ACC112 (cell line): ENCODE data around the gene ENC1.

ENCODE experiments used
- H2AFZ ChIP-seq: fragments of 200-600 bp; sonication (generic); one replicate; pipeline ENCODE4 v1.6.0; 2017; ENCODE audit warnings: antibody characterized with exemption, low read length; ENCODE audit not compliant: unreplicated experiment
- H3K27ac ChIP-seq: fragments of 200-600 bp; sonication (generic); 2 replicates; pipeline ENCODE4 v1.5.1; 2014; ENCODE audit warnings: low read depth, mild to moderate bottlenecking, antibody characterized with exemption, low read length, moderate library complexity
- H3K27me3 ChIP-seq: fragments of 200-600 bp; sonication (generic); 2 replicates; pipeline ENCODE4 v1.6.1; 2014; ENCODE audit warnings: mild to moderate bottlenecking, antibody characterized with exemption, low read length, moderate library complexity, mixed read lengths; ENCODE audit not compliant: insufficient read depth
- H3K36me3 ChIP-seq: fragments of 200-600 bp; sonication (generic); 2 replicates; pipeline ENCODE4 v1.6.1; 2016; ENCODE audit warnings: mild to moderate bottlenecking, antibody characterized with exemption, low read length, moderate library complexity, mixed read lengths; ENCODE audit not compliant: insufficient read depth
- H3K4me1 ChIP-seq: fragments of 200-600 bp; sonication (generic); one replicate; pipeline ENCODE4 v1.6.1; 2016; ENCODE audit warnings: low read length, mixed read lengths; ENCODE audit not compliant: insufficient read depth, unreplicated experiment, control insufficient read depth
- H3K4me3 ChIP-seq: fragments of 200-600 bp; sonication (generic); 2 replicates; pipeline ENCODE4 v1.5.1; 2014; ENCODE audit warnings: mild to moderate bottlenecking, low read depth, low read length
- H3K79me2 ChIP-seq: fragments of 200-600 bp; sonication (generic); one replicate; pipeline ENCODE4 v1.6.0; 2016; ENCODE audit warnings: low read length; ENCODE audit not compliant: control insufficient read depth, unreplicated experiment, insufficient read depth

Gene ENC1

DNA sequence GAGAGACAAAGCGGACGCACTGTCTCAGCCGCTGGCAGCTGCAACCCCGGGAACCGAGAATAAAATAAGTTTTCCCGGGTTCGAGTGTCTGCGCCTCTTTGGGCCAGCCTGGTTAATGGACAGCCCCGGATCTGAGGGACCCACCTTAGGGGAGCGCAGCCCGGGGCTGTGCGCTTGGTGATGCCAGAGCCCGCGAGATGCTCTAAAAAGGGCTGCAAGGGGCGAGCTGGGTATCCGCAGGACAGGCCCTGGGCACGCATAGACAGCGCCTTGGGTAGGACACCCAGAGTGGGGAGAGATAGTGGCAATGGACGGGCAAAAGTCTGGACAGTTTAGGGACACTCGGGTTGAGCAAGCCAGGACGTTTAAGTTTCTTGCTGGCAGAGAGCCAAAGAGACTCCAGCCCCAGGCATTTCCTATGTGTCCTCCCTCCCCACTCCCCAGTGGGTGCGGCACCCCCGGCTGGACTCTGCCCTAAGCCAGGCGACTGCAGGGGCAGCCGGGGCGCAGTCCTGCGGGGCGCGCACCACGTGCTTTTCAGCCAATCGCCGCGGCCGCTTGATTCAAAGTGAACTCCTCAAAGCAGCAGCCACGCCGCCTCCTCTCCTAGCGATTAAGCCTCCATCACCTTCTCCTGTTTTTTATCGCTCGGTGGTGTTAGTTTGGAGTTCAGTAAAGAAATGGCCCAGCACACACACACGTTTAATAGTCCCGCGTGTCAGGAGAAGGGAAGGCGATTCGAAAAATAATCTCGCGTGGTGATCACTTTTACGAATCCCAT lies 616 bp upstream of the ENC1 start:
- Histone ChIP-seq H2AFZ (peak overlapping the region; percentile 56), H3K27ac (peak overlapping the region; percentile 85), H3K36me3 (no peaks in the 10 kb centered on the region), H3K4me1 (peaks cover 38% of the 10 kb centered on the region), H3K4me3 (peak overlapping the region; percentile 85), H3K79me2 (peaks cover 39% of the 10 kb centered on the region), H3K27me3 (no peaks in the 10 kb centered on the region)

DNA sequence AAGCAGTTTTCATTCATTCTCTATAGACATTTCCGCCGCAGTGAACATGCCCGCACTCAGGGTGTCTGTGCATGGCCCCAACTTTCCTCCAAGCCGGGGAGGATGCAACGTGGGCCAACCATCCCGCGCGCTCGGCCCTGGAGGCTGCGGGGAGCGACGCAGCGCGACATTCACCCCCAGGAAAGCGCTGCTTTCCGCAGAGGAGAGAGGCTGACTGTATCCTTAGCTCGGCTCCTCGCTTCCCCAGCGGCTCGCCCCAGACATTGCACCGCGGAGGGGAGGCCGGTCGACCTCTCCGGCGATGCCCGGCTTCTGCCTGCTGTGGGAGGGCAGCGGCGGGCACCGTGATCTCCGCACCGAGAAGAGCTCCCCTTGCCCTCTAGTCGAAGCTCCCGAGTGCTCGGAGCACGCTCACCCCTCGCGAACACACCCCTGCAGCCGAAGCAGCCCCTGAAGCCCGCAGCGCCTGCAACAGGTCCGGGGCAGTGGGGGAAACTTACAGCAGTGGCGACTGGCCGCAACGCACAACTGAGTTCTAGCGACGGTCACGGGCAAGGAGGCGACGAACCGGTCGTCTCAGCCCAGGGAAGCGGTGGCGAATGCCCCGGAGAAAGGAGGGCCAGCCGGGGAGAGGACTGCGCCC lies 600 bp downstream of the ENC1 start:
- Histone ChIP-seq H3K27me3 (no peaks in the 10 kb centered on the region), H3K36me3 (peaks cover 10% of the 10 kb centered on the region; the same call in 1 of the 2 replicates), H3K79me2 (peaks cover 51% of the 10 kb centered on the region), H3K4me1 (peaks cover 38% of the 10 kb centered on the region), H2AFZ (peak overlapping the region; percentile 49), H3K27ac (peak overlapping the region; percentile 85), H3K4me3 (peak overlapping the region; percentile 85)

DNA sequence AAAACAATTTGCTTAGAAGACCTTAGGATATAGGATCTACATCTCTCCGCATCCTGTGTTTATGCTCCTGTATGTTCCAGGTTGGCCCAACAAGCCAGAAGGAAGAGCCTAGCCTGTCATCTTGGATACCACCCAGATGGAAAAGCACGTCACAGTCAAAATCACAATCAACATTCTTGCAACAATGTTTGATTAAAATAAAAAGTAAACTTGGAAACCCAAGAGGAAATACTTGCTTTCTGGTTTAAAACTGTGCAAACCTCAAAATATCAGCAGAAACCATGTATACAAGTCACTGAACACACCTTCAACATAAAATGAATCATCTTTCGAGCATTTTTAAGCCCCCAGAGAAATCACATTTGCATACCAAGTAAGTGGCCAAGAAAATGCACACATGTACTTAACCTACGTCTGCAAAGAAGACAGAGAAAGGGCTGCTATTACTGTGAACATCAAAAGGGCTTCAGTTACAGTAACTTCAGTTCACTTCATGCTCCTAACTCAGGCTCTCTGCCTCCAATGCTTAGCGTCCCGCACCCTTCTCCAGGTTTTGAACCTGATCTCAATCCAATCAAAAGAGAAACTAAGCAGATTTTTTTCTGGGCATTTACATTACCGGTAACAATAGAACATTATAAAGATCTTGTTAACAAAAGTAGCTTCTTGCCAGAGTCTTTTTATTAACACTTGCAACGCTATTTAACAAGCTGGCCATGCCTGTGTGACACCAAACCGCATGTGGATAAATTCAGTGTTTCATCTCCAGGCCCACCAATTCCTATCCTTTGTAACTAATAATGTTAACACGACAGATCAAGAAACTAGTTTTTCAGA lies 1.3 kb downstream of the ENC1 start:
- H3K4me3 ChIP-seq, result peak overlapping the region; percentile 85
- H3K27me3 ChIP-seq, result no peaks in the 10 kb centered on the region
- H3K79me2 ChIP-seq, result peaks cover 57% of the 10 kb centered on the region
- peaks cover 16% of the 10 kb centered on the region; the same call in 1 of the 2 replicates for H3K36me3 ChIP-seq
- no peak overlapping the region for H2AFZ ChIP-seq
- peaks cover 37% of the 10 kb centered on the region for H3K4me1 ChIP-seq
- peak overlapping the region; percentile 52 for H3K27ac ChIP-seq

DNA sequence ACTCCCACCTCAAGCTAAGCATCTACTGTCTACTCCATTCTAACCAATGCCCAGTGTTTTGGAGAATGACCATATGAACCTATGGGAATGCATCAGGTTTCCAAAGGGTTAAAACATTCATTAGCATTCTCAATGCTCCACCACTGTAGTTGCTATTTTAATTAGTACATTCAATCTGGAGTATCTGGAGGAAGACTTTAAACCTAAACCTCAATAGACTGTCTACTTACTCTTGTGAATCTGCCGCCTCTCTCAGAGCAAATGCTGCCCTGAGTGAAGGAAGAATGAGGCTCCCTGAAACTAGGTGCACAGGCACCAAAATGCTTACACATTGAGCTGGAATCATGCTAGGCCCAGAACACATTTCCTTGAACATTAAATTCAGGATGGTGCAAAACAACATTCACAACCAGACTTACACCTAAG lies 2.0 kb downstream of the ENC1 start:
- Histone ChIP-seq H3K79me2 (peaks cover 57% of the 10 kb centered on the region), H3K27ac (peak overlapping the region; percentile 52), H3K4me1 (peaks cover 34% of the 10 kb centered on the region), H3K27me3 (no peaks in the 10 kb centered on the region), H3K4me3 (peak overlapping the region; percentile 85), H3K36me3 (peaks cover 16% of the 10 kb centered on the region; the same call in 1 of the 2 replicates), H2AFZ (no peak overlapping the region)

DNA sequence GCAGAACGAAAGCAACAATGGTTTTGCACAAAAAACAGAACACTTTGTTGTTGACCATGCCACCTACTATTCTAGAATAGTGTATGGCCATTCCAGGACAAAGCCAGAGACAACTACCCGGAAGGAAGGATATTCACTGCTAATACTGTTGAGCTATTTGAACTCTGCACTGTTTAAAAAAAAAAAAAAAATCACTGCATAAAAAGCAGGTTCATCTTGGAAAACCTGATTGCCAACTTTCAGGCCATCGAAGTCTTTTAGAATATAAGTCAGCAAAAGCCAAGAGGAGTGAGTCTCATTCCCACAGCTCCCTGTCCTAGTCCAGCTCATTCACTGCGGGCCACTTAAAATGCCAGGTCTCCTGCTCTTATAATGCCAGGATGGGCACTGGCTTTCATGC lies 4.0 kb downstream of the ENC1 start:
- no peaks in the 10 kb centered on the region for H3K27me3 ChIP-seq
- no peak overlapping the region for H2AFZ ChIP-seq
- H3K79me2 ChIP-seq, result peaks cover 57% of the 10 kb centered on the region
- H3K4me1 ChIP-seq, result peaks cover 38% of the 10 kb centered on the region
- H3K4me3 ChIP-seq, result no peak overlapping the region
- peaks cover 16% of the 10 kb centered on the region; the same call in 1 of the 2 replicates for H3K36me3 ChIP-seq
- H3K27ac ChIP-seq, result no peak overlapping the region

DNA sequence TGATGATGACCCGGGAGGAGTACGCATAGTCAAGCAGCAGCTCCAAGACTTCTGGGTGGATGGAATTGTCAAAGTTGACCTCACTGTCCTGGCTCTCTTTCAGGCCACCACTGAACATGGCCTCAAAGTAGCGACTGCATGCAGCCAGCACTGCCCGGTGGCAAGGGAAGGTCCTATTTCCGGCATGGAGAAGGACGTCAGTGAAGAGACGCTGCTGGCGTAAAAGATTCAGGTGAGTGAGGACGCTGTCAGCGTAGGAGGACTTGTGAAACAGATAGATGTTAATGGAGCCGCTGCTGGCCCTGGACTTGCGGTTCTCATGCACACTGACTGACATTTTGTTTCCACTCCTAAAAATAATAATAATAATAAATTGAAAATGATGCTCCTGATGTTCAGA lies 4.4 kb downstream of the ENC1 start:
- Histone ChIP-seq H3K27ac (no peak overlapping the region), H2AFZ (no peak overlapping the region), H3K4me1 (peaks cover 41% of the 10 kb centered on the region), H3K27me3 (no peaks in the 10 kb centered on the region), H3K36me3 (peaks cover 16% of the 10 kb centered on the region; the same call in 1 of the 2 replicates), H3K79me2 (peaks cover 57% of the 10 kb centered on the region), H3K4me3 (no peak overlapping the region)

DNA sequence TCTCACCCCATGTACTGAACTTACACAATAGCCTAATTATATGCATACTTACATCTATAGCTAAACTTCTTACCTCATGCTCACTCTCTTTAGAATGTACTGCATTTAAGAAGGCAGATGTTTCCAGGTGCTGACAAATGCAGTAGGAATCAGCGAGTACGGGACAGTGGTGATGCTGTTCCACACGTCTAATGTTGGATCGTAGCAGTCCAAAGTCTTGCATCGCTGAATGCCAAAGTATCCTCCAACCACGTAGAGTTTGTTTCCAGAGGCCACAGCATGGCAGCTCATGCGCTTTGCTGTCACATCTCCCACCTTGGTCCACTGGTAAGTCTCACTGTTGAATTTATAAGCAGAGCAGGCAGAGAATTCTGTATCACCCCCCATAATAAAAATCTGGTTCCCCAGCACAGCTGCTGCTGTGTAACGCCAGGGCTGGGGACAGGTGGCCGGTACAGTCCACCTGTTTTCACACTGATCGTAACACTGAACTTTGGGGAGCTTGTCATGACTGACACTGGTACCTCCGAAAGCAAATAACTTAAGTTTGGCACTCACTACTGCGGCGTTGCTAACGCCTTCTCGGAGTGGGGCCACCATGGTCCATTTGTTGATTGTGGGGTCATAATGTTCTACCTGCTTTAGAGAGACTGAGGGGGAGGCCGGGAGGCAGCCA lies 5.8 kb downstream of the ENC1 start:
- no peak overlapping the region for H3K27ac ChIP-seq
- no peak overlapping the region for H3K4me3 ChIP-seq
- peaks cover 17% of the 10 kb centered on the region; the same call in 1 of the 2 replicates for H3K36me3 ChIP-seq
- peaks cover 60% of the 10 kb centered on the region for H3K79me2 ChIP-seq
- no peaks in the 10 kb centered on the region for H3K27me3 ChIP-seq
- no peak overlapping the region for H2AFZ ChIP-seq
- H3K4me1 ChIP-seq, result peaks cover 53% of the 10 kb centered on the region

DNA sequence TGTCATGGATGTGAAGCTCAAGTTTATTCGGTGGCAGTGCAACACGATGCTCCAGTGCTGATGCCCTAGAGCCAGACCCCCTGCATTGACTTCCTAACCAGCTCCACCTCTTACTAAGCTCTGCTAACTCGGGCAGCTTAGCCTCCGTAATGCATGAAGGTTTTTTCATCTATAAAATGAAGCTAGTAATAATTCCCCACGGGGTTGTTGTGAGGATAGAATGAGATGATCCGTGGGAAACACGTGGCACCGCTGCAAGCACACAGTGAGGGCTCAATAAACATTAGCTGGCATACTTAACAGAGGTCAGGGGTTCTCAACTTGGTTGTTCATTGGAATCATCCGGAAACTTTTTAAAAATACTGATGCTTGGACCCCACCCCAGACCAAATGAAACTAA lies 6.8 kb downstream of the ENC1 start:
- Histone ChIP-seq H3K36me3 (peaks cover 26% of the 10 kb centered on the region; the same call in 1 of the 2 replicates), H3K4me1 (peaks cover 51% of the 10 kb centered on the region), H3K79me2 (peaks cover 54% of the 10 kb centered on the region)

DNA sequence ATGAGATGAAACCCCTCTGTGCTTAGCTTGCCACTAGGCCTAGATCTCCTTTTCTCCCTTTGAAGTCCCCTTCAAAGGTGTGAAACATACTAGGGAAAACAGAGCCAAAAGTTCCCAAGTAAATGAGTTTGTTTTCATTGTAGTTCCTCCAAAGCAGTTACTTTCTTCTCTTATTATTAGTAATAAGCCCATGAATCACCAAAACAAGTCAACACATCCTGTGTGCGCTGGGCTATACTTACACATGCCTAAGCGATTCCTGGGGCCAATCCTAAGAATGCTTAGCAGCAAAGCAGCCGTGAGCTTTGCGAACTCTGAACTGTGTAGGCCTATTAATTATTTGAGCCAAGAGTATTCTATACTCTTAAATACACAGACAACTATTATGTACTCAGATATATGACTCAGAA lies 7.6 kb downstream of the ENC1 start:
- H3K79me2 ChIP-seq, result peaks cover 48% of the 10 kb centered on the region
- peak overlapping the region; percentile 92 for H3K27ac ChIP-seq

More for the DNA sequence above, 6.8 kb downstream of the ENC1 start:
- H3K27me3 ChIP-seq, result no peaks in the 10 kb centered on the region
- H2AFZ ChIP-seq, result no peak overlapping the region
- no peak overlapping the region for H3K4me3 ChIP-seq
- H3K27ac ChIP-seq, result peak overlapping the region; percentile 92

More for the DNA sequence above, 7.6 kb downstream of the ENC1 start:
- Histone ChIP-seq H2AFZ (no peak overlapping the region), H3K36me3 (peaks cover 32% of the 10 kb centered on the region; the same call in 1 of the 2 replicates), H3K4me3 (peak overlapping the region; percentile 19; the same call in 1 of the 2 replicates), H3K27me3 (no peaks in the 10 kb centered on the region), H3K4me1 (peaks cover 46% of the 10 kb centered on the region)
